ENCODE data around the gene RFK.

The RFK gene

DNA sequence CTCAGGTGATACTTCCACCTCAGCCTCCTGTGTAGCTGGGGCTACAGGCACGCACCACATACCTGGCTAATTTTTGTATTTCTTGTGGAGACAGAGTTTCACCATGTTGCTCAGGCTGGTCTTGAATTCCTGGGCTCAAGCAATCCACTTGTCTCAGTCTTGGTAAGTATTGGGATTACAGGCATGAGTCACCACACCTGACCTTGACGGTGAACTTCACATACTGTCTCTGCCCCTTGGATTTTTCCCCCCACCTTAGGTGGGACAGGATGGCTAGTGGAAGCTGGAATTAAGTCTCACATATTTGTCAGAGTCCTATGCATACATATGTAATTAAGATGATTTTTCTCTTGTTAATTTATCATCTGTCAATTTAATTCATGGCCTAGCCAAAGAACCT, 20.9 kb upstream of the RFK start:
- no peak for DNase-seq
- intact Hi-C loops (cut with DNase I) = no loop called here

DNA sequence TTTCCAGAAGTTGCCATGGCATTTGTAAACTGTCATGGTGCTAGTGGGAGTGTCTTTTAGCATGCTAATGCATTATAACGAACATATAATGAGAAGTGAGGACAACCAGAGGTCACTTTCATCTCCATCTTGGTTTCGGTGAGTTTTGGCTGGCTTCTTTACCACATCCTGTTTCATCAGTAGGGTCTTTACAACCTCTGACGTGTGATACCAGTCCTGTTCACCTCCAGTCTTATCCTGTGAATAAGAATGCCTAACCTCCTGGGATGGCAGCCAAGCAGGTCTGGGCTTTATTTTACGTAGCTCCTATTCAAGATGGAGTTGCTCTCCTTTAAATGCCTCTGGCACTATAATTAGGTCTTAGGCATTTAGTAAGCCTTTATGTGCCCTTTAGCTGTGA, 20.4 kb upstream of the RFK start:
- intact Hi-C loops (cut with DNase I) = no loop called here
- no peak for DNase-seq

DNA sequence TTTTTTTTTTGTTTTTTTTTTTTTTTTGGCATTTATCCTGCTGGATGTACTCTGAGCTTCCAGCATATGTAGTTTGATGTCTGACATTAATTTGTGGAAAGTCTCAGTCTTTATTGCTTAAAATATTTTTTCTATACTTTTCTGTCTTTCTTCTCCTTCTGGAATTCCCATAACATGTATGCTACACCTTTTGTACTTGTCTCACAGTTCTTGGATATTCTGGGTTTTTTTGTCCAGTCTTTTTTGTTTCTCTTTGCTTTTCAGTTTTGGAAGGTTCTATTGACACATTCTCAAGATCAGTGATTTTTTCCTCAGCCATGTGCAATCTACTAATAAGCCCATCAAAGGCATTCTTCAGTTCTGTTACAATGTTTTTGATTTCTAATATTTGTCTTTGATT, 19.4 kb upstream of the RFK start:
- intact Hi-C loops (cut with DNase I) = no loop called here
- DNase-seq = no peak

DNA sequence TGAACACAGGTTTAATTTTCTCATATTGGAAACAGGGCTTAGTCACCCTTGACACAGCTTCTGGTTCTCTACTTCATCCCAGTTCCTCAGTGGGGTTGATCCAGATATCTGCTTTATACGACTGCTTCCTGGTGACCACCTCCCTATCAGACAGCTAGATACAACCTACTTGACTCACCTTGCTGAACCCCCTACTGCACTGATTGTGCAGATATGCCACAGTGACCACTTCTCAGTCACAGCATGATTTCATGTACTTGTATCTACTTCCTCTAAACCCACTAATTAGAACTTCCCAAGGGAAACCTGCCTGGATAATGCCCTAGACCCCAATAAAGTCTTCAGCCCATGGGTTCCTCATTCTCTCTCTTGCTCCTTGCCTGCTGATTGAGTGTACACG, 18.4 kb upstream of the RFK start:
- intact Hi-C loops (cut with DNase I) = no loop called here
- DNase-seq = no peak

DNA sequence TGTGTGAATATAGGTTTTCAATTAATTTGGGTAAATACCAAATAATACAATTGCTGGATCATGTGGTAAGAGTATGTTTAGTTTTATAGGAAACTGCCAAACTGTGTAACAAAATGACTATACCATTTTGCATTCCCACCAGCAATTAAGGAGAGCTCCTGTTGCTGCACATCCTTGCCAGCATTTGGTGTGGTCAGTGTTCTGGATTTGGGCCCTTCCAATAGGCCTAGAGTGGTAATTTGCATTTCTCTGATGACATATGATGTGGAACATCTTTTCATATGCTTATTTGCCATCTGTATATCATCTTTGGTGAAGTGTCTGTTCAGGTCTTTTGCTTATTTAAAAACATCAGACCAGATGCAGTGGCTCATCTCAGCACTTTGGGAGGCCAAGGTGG, 11.6 kb upstream of the RFK start:
- DNase-seq = no peak
- intact Hi-C loops (cut with DNase I) = no loop called here

DNA sequence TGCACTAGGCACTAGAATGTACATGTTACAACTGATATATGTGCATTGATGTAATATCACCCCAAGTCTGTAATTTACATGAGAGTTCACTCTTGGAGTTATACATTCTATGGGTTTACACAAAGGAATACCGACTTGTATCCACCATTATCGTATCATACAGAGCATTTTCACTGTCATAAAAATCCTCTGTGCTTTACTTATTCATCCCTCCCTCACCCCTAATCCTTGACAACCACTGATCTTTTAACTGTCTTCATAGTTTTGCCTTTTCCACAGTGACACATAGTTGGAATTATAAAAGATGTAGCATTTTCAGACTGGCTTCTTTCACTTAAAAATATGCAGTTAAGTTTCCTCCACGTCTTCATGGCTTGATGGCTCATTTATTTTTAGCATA, 11.1 kb upstream of the RFK start:
- intact Hi-C loops (cut with DNase I) = no loop called here

DNA sequence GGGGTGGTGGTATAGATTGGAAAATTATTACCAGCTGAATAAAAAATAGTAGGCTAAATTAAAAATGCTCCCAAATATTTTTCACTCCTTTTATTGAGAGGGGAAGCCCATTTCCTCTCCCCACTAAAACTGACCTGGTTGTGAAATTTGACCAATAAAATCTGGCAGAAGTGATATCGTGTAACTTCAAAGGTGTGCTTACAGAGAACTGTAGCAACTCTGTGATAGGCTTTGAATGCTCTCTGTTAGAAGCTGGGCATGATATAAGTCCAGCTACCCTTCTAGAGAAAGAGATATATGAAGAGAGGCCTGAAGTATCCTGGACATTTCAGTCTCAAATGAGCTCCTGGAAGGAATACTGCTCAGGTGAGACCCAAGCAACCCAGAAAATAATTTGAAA, 10.2 kb upstream of the RFK start:
- intact Hi-C loops (cut with DNase I) = no loop called here
- DNase-seq = no peak

More for the DNA sequence above, 11.1 kb upstream of the RFK start:
- DNase-seq = no peak

DNA sequence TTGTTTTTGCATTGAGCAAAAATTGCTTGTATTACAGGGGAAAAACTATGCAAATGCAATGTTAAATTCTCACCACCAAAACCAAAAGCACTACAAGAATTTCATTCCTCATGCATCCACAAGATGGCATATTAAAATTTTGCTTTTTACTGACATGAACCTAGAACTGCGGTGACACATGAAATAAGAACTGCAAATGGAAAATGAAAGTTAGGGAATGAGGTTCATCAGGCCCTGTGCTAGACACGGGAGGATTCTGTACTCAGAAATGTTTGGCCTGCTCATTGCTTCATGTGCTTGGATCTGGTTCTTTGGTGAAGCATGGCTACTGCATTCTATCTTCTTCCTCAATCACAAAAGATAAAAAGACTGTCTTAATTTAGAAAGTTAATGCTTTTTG, 9.1 kb upstream of the RFK start:
- DNase-seq = peak in 1 of 42 donors; percentile 6
- intact Hi-C loops (cut with DNase I) = no loop called here

DNA sequence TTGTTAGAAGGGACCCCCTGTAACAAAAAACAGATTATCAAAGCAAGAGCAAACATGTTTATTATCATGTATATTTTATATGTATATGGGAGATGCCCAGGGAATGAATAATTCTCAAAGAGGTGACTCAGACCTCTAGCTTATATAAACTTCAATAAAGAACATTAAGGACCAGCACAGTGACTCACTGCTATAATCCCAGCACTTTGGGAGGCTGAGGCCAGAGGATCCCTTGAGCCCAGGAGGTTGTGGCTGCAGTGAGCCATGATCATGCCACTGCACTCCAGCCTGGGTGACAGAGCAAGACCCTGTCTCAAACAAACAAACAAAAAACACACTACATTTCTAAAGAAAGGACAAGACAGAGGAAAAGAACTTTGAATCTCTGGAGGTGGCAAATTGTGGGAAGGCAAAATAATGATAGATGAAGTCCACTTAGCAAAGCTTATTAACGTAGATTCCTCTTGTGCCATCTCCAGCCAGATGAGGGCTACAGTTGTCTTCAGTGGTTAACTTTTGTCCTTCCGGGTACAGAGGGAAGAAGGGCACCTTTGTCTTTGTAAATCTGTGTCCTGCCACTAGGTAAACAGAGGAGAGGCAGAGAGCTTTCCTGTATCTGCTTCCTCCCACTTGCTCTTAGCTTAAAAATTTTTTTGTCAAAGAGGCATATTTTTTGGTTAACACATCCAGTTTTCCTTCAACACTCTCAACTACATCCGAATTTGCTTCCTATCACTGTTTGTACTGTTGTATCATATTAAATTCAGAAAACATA, 7.5 kb upstream of the RFK start:
- no peak for DNase-seq
- intact Hi-C loops (cut with DNase I) = no loop called here

DNA sequence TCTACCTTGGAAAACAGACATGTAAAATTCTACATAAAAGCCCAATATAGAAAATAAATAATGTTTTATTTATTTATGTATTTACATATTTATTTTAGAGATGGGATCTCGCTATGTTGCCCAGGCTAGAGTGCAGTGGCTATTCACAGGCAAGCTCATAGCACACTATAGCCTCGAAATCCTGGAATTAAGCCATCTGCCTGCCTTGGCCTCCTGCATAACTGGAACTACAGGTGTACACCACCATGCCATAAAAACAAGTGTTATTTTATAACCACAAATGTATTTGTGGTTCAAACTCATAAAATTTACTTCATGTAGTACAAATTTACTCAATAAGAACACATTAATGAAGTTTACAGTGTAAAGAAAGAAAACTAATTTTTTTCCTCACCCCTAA, 7.0 kb upstream of the RFK start:
- intact Hi-C loops (cut with DNase I) = no loop called here
- no peak for DNase-seq

DNA sequence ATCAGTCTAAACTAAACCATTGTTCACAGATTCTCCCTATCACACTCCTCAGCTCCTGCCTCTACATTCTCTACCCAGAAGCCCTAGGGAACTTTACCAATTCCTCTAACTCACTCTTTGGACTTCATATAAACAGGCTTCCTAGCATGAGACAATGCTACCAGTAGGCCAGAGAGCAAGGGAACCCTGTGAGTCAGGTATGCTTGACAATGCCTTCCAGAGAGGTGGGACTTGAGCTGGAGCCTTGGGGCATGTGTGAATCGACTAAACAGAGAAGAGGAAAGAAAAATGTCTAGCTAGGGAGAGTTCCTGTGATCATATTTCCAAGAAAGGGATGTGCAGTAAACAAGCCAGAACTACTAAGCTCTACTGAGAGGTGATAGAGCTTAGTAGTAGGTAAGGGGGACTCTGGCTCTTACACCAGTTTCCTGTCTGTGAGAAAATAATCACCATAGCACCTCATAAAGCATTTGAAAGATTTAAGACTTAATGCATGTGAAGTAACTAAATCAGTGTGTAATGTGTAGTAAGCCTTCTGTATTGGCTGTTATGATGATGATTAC, 6.4 kb upstream of the RFK start:
- no peak for DNase-seq
- intact Hi-C loops (cut with DNase I) = no loop called here

DNA sequence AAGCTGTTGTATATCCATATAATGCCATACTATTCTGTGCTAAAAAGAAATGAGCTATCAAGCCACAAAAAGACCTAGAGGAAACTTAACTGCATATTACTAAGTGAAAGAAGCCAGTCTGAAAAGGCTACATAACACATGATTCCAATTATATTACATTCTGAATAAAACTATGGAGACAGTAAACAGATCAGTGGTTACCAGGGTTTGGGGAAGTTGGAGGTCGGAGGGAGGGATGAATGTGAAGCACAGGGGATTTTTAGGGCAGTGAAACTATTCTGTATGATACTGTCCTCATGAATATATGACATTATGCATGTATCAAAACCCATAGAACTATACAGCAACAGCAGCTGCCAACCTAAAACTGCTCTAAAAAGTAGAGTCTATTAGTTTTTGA, 5.6 kb upstream of the RFK start:
- intact Hi-C loops (cut with DNase I) = loop anchor here (10.0 kb wide), 1 partner anchor 305 kb away; no protein-coding TSS in a partner anchor
- DNase-seq = no peak

DNA sequence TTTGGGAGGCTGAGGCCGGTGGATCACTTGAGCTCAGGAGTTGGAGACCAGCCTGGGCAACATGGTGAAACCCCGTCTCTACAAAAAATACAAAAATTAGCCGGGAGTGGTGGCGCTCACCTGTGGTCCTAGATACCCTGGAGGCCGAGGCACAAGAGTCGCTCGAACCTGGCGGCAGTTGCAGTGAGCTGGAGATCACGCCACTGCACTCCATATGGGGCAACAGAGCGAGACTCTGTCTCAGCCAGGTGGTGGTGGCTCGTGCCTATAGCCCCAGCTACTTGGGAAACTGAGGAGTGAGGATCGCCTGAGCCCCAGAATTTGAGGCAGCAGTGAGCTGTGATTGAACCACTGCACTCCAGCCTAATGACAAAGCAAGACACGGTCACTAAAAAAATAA, 2.4 kb upstream of the RFK start:
- no peak for DNase-seq
- intact Hi-C loops (cut with DNase I) = loop anchor here (10.0 kb wide), 1 partner anchor 308 kb away; no protein-coding TSS in a partner anchor

DNA sequence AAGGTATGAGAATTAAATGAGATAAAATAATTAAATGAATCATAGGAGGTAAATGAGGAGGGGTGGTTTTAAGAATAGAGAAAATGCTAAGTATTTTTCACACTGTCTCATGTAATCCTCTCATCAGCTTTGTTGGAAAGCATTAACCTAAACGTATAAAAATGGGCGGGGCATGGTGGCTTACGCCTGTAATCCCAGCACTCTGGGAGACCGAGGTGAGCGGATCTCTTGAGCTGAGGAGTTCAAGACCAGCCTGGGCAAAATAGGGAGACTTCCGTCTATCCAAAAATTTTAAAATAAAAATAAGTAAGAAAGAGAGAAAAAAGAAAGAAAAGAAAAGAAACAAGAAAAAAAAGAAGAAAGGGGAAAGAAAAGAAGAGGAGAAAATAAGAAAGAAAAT, 1.9 kb upstream of the RFK start:
- no peak for DNase-seq
- intact Hi-C loops (cut with DNase I) = loop anchor here (10.0 kb wide), 1 partner anchor 309 kb away; no protein-coding TSS in a partner anchor

DNA sequence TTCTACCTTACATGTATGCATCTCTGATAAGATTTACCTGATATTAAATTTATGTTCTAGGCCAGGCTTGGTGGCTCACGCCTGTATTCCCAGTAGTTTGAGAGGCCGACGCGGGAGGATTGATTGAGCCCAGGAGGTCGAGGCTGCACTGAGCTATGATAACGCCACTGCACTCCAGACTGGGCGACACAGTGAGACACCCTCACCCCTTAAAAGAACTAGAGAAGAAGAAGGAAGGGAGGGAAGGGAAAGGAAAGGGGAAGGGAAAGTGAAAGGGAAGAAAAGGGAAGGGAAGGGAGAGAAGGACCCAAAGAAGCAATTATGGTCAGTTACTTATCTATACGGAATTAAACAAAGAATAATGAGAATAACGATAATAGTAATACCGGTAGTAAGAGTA, 1.2 kb upstream of the RFK start:
- intact Hi-C loops (cut with DNase I) = loop anchor here (10.0 kb wide), 1 partner anchor 309 kb away; no protein-coding TSS in a partner anchor
- DNase-seq = peak in 2 of 42 donors; percentile 8 to 31

DNA sequence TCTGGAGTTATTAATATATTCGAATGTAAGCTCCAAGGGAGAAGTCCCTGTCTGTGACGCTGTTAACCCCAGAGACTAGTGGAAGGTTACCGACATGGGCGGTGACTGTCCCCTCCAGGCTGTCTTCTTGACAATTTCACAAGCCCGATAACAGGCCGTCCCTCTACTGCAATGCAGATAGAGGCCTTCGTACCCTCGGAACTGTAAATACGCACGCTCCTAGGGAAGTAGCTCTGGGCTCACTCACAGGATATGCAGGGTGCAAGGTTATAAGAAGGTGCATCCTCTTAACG, 680 bp upstream of the RFK start:
- peak in 37 of 42 donors; percentile 13 to 73 (median 48) for DNase-seq
- intact Hi-C loops (cut with DNase I) = loop anchor here (10.0 kb wide), 1 partner anchor 310 kb away; no protein-coding TSS in a partner anchor

DNA sequence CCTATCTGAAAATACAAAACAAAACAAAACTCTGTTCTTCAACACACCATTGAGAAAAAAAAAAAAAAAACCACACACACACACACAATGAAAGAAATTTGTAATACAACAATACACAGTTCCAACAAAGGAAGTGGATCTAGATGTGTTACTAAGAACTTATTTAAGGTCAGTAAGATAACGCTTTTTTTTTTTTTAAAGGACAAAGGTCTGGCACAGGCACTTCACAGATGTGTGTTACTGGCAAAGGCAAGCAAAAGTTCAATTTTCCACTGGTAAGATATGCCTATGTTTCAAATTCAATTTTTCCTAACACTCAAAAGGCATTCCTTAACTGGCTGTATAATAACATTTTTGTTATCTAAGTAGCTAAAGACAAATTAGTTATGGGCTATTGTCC, 3.6 kb downstream of the RFK start:
- no peak for DNase-seq
- intact Hi-C loops (cut with DNase I) = loop anchor here (10.0 kb wide), 1 partner anchor 314 kb away; no protein-coding TSS in a partner anchor

DNA sequence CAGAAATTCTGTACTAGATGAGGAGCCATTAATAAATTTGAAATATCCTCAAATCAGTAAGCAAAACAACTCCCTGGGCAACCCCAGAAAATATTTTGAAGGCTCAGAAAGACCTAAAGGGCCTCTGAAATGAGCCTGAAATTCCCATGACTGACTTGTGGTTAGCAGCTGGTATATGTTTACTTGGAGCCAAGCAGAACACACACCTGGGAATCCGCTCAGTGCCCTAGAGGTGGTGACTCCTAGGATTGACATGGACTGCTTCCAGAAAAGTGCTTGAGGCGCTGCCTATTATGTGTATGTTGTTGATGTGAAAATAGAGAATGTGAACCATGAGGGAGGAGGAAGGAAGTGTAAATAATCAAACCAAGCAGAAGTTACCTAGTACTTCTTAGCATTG, 14.7 kb downstream of the RFK start:
- intact Hi-C loops (cut with DNase I) = no loop called here
- no peak for DNase-seq

DNA sequence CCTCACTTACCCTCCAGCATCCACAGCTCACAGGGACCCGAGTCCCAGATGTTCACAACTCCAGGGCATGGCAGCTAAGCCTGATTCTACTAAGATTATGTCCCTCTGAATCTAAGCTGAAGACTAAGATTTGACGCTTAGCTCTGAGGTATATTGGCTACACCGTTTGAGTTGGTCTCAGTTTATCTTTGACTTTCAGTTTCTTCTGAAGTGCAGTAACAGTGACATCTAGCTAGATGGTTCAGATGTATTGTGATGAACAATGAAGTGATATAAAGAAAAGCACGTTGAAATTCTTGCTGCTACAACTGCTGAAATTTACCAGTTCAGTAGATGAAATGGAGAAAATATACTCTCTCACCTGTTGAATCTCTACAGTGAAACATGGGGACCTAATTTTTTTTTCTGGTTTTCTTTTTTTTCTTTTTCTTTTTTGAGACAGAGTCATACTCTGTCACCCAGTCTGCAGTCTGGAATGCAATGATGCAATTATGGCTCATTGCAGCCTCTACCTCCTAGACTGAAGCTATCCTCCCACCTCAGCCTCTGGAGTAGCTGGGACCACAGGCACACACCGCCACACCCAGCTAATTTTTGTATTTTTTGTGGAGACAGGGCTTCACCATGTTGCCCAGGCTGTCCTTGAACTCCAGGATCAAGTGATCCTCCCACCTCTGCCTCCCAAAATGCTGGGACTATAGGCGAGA, 15.7 kb downstream of the RFK start:
- intact Hi-C loops (cut with DNase I) = no loop called here
- no peak for DNase-seq

DNA sequence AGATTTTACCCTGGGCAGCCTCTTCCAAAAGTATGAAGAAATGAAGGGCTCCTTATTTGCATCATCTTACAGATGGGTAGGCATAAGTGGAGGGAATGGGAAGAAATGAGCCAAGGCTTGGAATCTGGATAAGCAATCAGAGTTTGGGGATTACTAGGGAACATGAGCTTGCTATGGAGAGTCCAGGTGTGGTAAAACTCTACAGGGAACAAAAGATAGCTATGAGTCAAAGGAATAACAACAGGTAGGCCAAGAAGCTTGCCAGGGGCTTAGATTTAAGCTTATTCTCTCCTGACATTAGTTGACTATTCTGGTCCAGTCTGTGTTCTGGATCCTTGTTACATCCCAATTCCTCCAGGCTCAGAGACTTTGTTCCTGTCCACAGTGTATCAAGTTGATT, 16.4 kb downstream of the RFK start:
- DNase-seq = no peak
- intact Hi-C loops (cut with DNase I) = no loop called here

Measured in head of caudate nucleus (tissue), 42 donors.